IPS-18a (cell line): ENCODE measurements around the gene ICA1.
A peak's percentile ranks its signal among the peaks of the same experiment; 100 is the strongest.
"Not testable (repeated sequence)": the region's sequence is repeated elsewhere in the genome, so short reads cannot be mapped to it uniquely, and the experiment has no call there.

Experiments
- H3K27ac ChIP-seq: one replicate; pipeline ENCODE4 v1.5.1; 2013; ENCODE audit warnings: low read length
- H3K27me3 ChIP-seq: one replicate; pipeline ENCODE4 v1.6.1; 2013; ENCODE audit warnings: mild to moderate bottlenecking, low read length; ENCODE audit not compliant: control insufficient read depth, insufficient read depth
- H3K36me3 ChIP-seq: one replicate; pipeline ENCODE4 v1.6.1; 2013; ENCODE audit warnings: low read depth, low read length; ENCODE audit not compliant: control insufficient read depth
- H3K4me1 ChIP-seq: one replicate; pipeline ENCODE4 v1.6.1; 2013; ENCODE audit warnings: low read depth, low read length; ENCODE audit not compliant: control insufficient read depth
- H3K4me3 ChIP-seq: one replicate; pipeline ENCODE4 v1.5.1; 2013; ENCODE audit warnings: low read length
- H3K9ac ChIP-seq: one replicate; pipeline ENCODE4 v1.6.1; 2013; ENCODE audit warnings: mild to moderate bottlenecking, low read length, moderate library complexity
- H3K9me3 ChIP-seq: one replicate; pipeline ENCODE4 v1.6.1; 2013; ENCODE audit warnings: low read depth, low read length; ENCODE audit not compliant: control insufficient read depth

Gene ICA1

DNA sequence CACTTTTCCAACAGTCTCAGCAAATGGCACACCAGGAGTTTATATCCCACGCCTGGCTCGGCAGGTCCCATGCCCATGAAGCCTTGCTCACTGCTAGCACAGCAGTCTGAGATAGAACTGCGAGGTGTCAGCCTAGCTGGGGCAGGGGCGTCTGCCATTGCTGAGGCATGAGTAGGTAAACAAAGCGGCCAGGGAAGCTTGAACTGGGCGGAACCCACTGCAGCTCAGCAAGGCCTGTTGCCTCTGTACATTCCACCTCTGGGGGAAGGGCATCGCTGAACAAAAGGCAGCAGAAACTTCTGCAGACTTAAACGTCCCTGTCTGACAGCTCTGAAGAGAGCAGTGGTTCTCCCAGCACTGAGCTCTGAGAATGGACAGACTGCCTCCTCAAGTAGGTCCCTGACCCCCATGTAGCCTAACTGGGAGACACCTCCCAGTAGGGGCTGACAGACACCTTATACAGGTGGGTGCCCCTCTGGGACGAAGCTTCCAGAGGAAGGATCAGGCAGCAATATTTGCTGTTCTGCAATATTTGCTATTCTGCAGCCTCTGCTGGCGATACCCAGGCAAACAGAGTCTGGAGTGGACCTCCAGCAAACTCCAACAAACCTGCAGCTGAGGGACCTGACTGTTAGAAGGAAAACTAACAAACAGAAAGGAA lies 22.1 kb downstream of the ICA1 start:
- H3K4me3 ChIP-seq, H3K9me3 ChIP-seq: not testable (repeated sequence)

GRCh38 chr7:8236780-8237407 lies 25.1 kb downstream of the ICA1 start:
- H3K27me3 ChIP-seq, result no peaks in the 10 kb centered on the region
- no peak overlapping the region for H3K27ac ChIP-seq
- H3K9me3 ChIP-seq, result no peaks in the 10 kb centered on the region
- H3K9ac ChIP-seq, result no peak overlapping the region
- no peaks in the 10 kb centered on the region for H3K36me3 ChIP-seq
- no peaks in the 10 kb centered on the region for H3K4me1 ChIP-seq
- no peak overlapping the region for H3K4me3 ChIP-seq

More for the DNA sequence above, 22.1 kb downstream of the ICA1 start:
- not testable (repeated sequence) for H3K36me3 ChIP-seq, H3K27ac ChIP-seq, H3K27me3 ChIP-seq, H3K4me1 ChIP-seq, H3K9ac ChIP-seq

- Histone ChIP-seq H3K9ac (no peak overlapping the region), H3K9me3 (no peaks in the 10 kb centered on the region), H3K36me3 (no peaks in the 10 kb centered on the region), H3K27ac (no peak overlapping the region), H3K4me3 (no peak overlapping the region), H3K27me3 (no peaks in the 10 kb centered on the region), H3K4me1 (no peaks in the 10 kb centered on the region)
Observed at GRCh38 chr7:8232999-8233847, 28.7 kb downstream of the ICA1 start.

GRCh38 chr7:8229927-8230326 lies 32.0 kb downstream of the ICA1 start:
- no peaks in the 10 kb centered on the region for H3K27me3 ChIP-seq
- no peaks in the 10 kb centered on the region for H3K36me3 ChIP-seq
- no peak overlapping the region for H3K9ac ChIP-seq
- no peaks in the 10 kb centered on the region for H3K9me3 ChIP-seq
- no peaks in the 10 kb centered on the region for H3K4me1 ChIP-seq
- H3K27ac ChIP-seq, result no peak overlapping the region
- H3K4me3 ChIP-seq, result no peak overlapping the region

GRCh38 chr7:8228766-8229674 lies 32.9 kb downstream of the ICA1 start:
- Histone ChIP-seq H3K4me1 (no peaks in the 10 kb centered on the region), H3K9ac (no peak overlapping the region), H3K9me3 (no peaks in the 10 kb centered on the region), H3K36me3 (no peaks in the 10 kb centered on the region), H3K27ac (no peak overlapping the region), H3K27me3 (no peaks in the 10 kb centered on the region), H3K4me3 (no peak overlapping the region)

DNA sequence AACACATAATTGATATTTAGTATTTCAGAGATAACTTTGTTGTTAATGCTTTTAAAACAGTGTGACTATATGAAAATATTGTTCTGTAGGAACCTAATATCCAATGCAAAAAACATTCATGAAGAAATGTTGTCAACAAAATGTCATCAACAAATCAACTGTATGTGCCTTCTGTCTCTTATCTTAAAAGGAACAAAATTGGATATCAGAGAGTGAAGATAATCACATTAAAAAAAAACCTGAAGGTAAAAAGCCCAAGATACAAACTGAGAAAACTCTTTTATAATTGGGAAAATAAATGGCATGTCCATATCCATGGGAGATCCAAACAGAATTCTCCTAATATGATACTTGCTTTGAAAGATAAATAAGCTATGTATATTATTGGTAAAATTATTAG lies 33.9 kb downstream of the ICA1 start:
- no peaks in the 10 kb centered on the region for H3K27me3 ChIP-seq
- no peak overlapping the region for H3K9ac ChIP-seq
- no peaks in the 10 kb centered on the region for H3K4me1 ChIP-seq
- no peaks in the 10 kb centered on the region for H3K9me3 ChIP-seq
- no peaks in the 10 kb centered on the region for H3K36me3 ChIP-seq
- H3K4me3 ChIP-seq, result no peak overlapping the region
- no peak overlapping the region for H3K27ac ChIP-seq

DNA sequence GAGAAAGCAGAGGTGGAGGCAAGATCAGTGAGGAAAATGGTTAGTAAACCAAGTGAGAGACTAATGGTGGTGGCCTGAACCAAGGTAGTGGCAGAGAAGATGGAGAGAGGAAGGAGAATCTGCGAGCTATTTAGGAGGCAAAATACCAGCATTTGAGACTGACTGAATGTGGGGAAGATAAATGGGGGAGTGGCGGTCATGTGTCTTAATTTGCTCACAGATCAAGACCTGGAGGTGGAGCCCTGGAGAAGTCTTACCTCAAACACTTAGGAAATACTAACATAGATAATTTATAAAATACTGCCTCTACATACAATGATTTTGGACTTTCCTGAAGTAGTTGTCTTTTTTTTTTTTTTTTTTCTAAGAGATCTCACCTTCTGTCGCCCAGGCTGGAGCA lies 34.7 kb downstream of the ICA1 start:
- Histone ChIP-seq H3K27ac (no peak overlapping the region), H3K9ac (no peak overlapping the region), H3K4me1 (peaks cover 4% of the 10 kb centered on the region), H3K27me3 (no peaks in the 10 kb centered on the region), H3K36me3 (no peaks in the 10 kb centered on the region), H3K4me3 (no peak overlapping the region), H3K9me3 (no peaks in the 10 kb centered on the region)

GRCh38 chr7:8226501-8226900 lies 35.5 kb downstream of the ICA1 start:
- Histone ChIP-seq H3K36me3 (no peaks in the 10 kb centered on the region), H3K27ac (no peak overlapping the region), H3K9ac (no peak overlapping the region), H3K9me3 (no peaks in the 10 kb centered on the region), H3K4me3 (no peak overlapping the region), H3K27me3 (no peaks in the 10 kb centered on the region), H3K4me1 (peaks cover 10% of the 10 kb centered on the region)

DNA sequence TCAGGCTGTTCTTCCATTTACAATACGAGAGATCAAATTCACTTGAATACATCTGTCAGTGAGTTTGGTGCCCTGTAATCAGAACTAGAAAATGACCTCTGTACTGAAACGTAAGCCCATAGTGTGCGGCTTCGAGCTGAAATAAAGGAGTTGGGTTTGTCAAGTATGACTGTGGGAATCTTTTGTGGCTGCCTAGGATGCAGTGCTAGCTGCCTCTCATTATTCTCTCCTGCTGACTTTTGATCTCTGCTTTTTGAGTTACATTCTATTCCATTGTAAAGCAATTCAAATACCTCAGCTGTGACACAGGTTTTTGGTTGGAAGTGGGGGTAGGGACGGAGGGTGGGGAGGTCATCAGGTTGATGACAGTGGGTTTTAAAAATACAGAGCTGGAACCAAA lies 40.4 kb downstream of the ICA1 start:
- Histone ChIP-seq H3K27me3 (no peaks in the 10 kb centered on the region), H3K36me3 (no peaks in the 10 kb centered on the region), H3K9ac (peak overlapping the region; percentile 35), H3K4me3 (peak overlapping the region; percentile 10), H3K27ac (peak overlapping the region; percentile 50), H3K9me3 (no peaks in the 10 kb centered on the region), H3K4me1 (peaks cover 30% of the 10 kb centered on the region)

DNA sequence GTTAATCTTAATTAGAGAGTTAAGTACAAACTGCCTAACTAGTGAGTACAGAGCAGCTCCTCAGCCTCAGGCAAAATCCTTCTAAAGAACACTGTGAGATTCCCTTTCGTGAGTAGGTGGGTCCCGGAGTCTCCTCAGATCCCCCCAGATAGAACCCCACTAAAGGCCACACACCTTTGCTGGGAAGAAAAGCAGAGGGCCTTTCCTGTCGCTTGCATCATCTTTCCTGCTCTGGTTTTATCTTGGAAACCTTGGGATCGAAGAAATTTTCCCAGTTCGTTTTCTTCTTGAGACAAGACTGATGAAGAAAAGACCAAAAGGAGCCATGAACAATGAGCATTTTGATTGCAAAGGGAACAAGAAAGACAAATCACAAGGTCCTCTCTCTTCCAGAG lies 40.9 kb downstream of the ICA1 start:
- H3K27ac ChIP-seq, result peak overlapping the region; percentile 50
- H3K9ac ChIP-seq, result peak overlapping the region; percentile 35
- peak overlapping the region; percentile 10 for H3K4me3 ChIP-seq
- H3K36me3 ChIP-seq, result no peaks in the 10 kb centered on the region
- no peaks in the 10 kb centered on the region for H3K27me3 ChIP-seq
- H3K4me1 ChIP-seq, result peaks cover 30% of the 10 kb centered on the region
- no peaks in the 10 kb centered on the region for H3K9me3 ChIP-seq
